Activated naive CD4-positive, alpha-beta T cell treated with anti-CD3 and anti-CD28 coated beads, Interleukin-2, amount 50 U/mL, for 72 hours (primary cell): ENCODE data around the gene CTDSPL. TPM values are rescaled to one million over a fixed set of nuclear protein-coding genes. Genes with fewer than 3 reads are reported as not detected.
A peak's percentile ranks its signal among the peaks of the same experiment; 100 is the strongest.

Source experiments
- ATAC-seq, 2 donors: fragments of 150-1000 bp; cut with Tn5 transposase; 2 replicates each; pipeline ENCODE4 v1.10.0; 2021; ENCODE audit warnings: mild to moderate bottlenecking in 2 of 2, moderate library complexity in 2 of 2
- DNase-seq, 2 donors: peaks; one replicate each; pipeline ENCODE4 v3.0.0; 2021 to 2022; ENCODE audit warnings: low spot score in 2 of 2
- H3K27ac Mint-ChIP-seq, 2 donors: one replicate each; pipeline ENCODE4 v1.8.0; 2022; ENCODE audit warnings: mild to moderate bottlenecking in 2 of 2, mixed read lengths in 2 of 2
- H3K36me3 Mint-ChIP-seq, 2 donors: one replicate each; pipeline ENCODE4 v1.8.0; 2022; ENCODE audit warnings: mixed read lengths in 2 of 2
- H3K9me3 Mint-ChIP-seq, 2 donors: one replicate each; pipeline ENCODE4 v1.8.0; 2022; ENCODE audit warnings: mixed read lengths in 2 of 2
- total RNA-seq, 2 donors: library from RNA; stranded (reverse); gene quantifications; one replicate each; pipeline ENCODE4 v1.2.3, GENCODE V29; 2022

The CTDSPL gene
- total RNA-seq, 2 donors from 2014 or later = 2.1 to 7.0 TPM

DNA sequence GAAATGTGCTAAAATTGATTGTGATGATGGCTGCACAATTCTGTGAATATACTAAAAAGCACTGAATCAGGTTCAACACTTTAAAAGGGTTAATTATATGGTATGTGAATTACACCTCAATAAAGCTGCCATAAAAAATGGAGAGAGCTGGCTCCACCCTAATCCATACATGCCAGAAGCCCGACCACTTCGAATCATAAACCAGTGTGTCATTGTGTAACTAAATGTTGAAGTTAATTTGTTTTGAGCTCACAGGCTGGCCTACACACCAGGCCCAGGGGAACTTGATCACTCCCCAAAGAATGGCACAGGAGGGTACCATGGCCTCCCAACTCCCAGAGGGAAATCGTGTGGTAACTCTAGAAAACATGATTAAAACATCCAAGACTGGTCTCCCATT, 153.8 kb downstream of the CTDSPL start:
- ATAC-seq = no peak
- no peak for DNase-seq
- no peak overlapping the region for H3K27ac Mint-ChIP-seq
- H3K36me3 Mint-ChIP-seq = peaks cover 11 to 13% of the 10 kb centered on the region in 2 donors
- peaks cover 0 to 5% of the 10 kb centered on the region in 2 donors for H3K9me3 Mint-ChIP-seq

GRCh38 chr3:38015984-38016383, 154.3 kb downstream of the CTDSPL start:
- H3K36me3 Mint-ChIP-seq = peaks cover 11 to 13% of the 10 kb centered on the region in 2 donors
- H3K9me3 Mint-ChIP-seq = peaks cover 0 to 5% of the 10 kb centered on the region in 2 donors
- no peak overlapping the region for H3K27ac Mint-ChIP-seq
- ATAC-seq (no peak), DNase-seq (no peak)

DNA sequence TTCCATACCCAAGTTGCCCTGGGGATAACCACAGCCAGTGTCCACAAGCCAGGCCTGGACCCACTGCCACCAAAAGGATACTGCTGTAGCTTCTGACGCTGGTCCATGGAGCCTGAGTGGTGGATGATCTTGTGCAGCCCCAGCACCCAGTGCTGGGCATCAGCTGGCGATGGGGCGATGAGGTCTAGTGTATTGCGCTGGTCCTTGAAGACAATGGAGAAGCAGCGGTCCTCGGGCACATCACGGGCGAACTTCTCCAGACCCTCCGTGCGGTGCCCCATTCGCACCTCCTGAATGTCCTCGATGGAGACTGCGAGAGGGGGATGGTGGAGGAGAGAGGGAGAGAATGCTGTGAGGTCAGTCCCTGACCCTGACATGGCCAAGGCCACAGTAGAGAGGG, 154.7 kb downstream of the CTDSPL start:
- ATAC-seq = no peak
- no peak overlapping the region for H3K27ac Mint-ChIP-seq
- peaks cover 11 to 13% of the 10 kb centered on the region in 2 donors for H3K36me3 Mint-ChIP-seq
- no peak for DNase-seq
- H3K9me3 Mint-ChIP-seq = peaks cover 0 to 5% of the 10 kb centered on the region in 2 donors

DNA sequence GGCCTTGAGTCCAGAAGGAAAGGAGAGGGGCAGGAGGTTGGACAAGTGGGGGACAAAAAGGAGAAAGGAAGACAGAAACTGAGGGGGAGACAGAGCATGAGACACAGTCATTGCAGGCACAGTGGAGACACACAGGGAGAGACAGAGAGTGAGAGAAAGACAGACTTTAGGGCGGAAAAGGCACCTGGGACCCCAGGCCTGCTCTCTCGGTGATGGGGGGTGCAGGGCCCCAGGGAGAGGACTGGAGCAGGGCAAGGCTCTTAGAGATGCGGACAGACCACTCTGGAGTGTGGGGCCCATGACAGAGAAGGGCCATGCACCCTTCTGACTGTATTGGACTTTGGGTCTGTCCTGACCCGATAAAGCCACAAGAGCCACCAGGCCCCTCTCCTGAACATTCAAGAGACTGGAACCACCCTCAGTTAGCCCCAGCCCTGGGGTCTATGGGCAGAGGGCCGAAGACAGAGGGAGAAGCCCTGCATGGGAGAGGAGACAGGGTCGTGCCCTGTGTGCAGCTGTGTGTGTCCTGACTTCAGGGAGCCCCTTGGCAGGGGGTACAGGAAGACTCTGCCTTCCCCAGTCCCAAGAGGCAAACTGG, 155.3 kb downstream of the CTDSPL start:
- DNase-seq (no peak), ATAC-seq (no peak)
- Mint-ChIP-seq H3K27ac (no peak overlapping the region), H3K36me3 (peaks cover 11 to 13% of the 10 kb centered on the region in 2 donors), H3K9me3 (peaks cover 0 to 5% of the 10 kb centered on the region in 2 donors)

GRCh38 chr3:38017445-38018295, 156.0 kb downstream of the CTDSPL start:
- no peak for DNase-seq
- Mint-ChIP-seq H3K36me3 (peaks cover 11 to 13% of the 10 kb centered on the region in 2 donors), H3K9me3 (peaks cover 0 to 5% of the 10 kb centered on the region in 2 donors), H3K27ac (peak overlapping the region in 1 of 2 donors; percentile 63)
- ATAC-seq = no peak

- peaks cover 0 to 5% of the 10 kb centered on the region in 2 donors for H3K9me3 Mint-ChIP-seq
- no peak for DNase-seq
- H3K27ac Mint-ChIP-seq = peak overlapping the region; percentile 56 to 63
- peaks cover 11 to 13% of the 10 kb centered on the region in 2 donors for H3K36me3 Mint-ChIP-seq
- ATAC-seq = no peak
Measured at GRCh38 chr3:38018296-38019266, 156.9 kb downstream of the CTDSPL start.

- Mint-ChIP-seq H3K9me3 (peaks cover 0 to 5% of the 10 kb centered on the region in 2 donors), H3K36me3 (peaks cover 11 to 13% of the 10 kb centered on the region in 2 donors), H3K27ac (no peak overlapping the region)
- no peak for ATAC-seq
- DNase-seq = no peak
Measured at GRCh38 chr3:38019658-38020341, 158.1 kb downstream of the CTDSPL start.

DNA sequence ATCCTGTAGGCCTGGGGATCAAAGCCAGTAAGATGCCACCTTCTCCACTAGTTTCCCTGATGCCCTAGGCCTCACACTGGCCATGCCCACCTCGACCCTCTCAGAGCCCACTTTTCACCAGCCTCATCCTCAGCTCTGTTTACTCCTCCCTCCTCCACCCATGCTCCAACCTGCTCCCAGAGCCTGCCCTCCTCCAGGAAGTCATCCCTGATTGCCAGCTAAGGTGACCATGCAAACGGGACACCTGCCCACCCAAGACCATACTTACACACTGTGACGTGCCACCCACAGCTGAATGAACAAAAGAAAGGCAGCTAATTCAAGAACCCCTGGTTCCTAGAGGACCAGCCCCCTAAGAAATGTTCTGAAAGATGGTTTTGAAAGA, 158.7 kb downstream of the CTDSPL start:
- DNase-seq (no peak), ATAC-seq (no peak)
- Mint-ChIP-seq H3K9me3 (peaks cover 0 to 5% of the 10 kb centered on the region in 2 donors), H3K36me3 (peaks cover 11 to 13% of the 10 kb centered on the region in 2 donors), H3K27ac (no peak overlapping the region)

DNA sequence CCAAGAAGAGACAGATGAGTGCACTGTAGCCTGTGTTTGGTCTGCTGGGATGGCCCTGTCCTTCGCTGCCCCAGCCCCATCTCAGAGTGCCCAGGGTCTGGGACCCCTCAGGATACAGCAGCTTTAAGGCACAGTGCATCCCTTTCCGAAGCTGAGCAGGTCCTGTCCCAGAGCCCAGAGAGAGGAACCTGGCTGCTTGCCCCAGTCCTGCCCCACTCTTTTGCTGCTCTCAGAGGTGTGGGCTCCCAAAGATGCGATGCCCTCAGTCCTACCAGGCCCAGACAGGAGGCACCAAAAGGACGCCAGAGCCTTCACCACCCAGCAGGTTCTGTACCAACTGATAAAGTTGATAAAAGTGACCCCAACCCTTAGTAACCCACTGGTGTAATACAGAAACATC, 159.5 kb downstream of the CTDSPL start:
- Mint-ChIP-seq H3K36me3 (peaks cover 8 to 9% of the 10 kb centered on the region in 2 donors), H3K27ac (peak overlapping the region in 1 of 2 donors; percentile 67), H3K9me3 (peaks cover 0 to 5% of the 10 kb centered on the region in 2 donors)
- no peak for ATAC-seq
- no peak for DNase-seq

GRCh38 chr3:38022301-38022700, 160.6 kb downstream of the CTDSPL start:
- Mint-ChIP-seq H3K9me3 (no peaks in the 10 kb centered on the region), H3K27ac (peak overlapping the region; percentile 67), H3K36me3 (no peaks in the 10 kb centered on the region)
- no peak for DNase-seq
- ATAC-seq = no peak

DNA sequence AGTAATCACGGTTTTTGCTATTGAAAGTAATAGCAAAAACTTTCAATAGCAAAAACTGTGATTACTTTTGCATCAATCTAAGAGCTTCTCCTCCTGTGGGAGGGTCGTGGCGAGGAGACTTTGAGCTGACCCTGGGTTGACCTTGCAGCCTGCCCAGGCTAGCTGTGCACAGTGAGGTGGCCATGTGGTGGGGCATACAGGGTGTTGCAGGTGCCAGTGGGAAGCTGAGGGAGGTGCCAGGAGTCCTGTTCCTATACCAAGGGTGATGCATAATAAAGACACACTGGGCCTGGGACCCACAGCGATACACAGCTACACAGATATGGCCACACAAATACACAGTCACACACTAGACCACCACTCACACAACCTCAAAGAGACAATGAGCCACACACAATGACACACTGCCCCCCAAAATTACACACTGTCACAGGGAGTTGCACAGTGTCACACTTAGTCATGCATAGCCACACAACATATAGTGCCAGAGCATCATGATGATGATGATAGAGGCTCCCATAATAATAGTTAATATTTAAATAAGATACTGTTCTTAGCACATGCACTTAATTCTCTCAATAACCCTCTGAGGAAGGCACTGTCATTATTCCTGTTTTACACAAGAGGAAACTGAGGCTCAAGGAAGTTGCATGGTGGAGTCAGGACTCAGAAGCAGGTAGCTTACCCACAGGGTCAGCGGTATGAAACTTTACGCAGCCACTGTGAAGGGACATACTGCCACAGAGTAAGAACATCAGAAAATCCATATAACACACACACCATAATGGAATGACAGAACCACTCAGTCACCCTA, 161.4 kb downstream of the CTDSPL start:
- Mint-ChIP-seq H3K27ac (peak overlapping the region in 1 of 2 donors; percentile 94), H3K36me3 (no peaks in the 10 kb centered on the region), H3K9me3 (no peaks in the 10 kb centered on the region)
- ATAC-seq (peak in 1 of 2 donors; percentile 2), DNase-seq (no peak)

DNA sequence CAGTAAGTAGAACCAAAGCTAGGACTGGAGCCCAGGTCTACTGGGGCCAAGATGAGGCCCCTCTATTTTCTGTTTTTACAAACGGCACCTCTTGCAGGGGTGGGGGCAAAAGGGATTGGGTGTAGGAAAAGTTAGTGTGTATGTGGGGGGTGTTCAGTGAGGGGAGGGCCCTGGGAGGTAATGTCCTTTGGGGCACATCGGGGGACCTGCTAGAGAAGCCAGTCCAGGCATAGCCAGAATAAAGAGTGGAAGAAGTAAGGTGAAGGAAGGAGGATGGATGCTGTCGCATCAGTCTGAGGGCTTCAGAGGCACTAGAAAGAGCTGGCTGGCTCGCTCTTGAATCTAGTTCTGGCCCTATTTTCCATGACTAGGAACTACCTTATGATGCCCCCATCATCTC, 165.2 kb downstream of the CTDSPL start:
- DNase-seq (no peak), ATAC-seq (no peak)
- H3K9me3 Mint-ChIP-seq = no peaks in the 10 kb centered on the region
- H3K36me3 Mint-ChIP-seq = no peaks in the 10 kb centered on the region
- H3K27ac Mint-ChIP-seq = no peak overlapping the region

- Mint-ChIP-seq H3K27ac (peak overlapping the region in 1 of 2 donors; percentile 18), H3K9me3 (no peaks in the 10 kb centered on the region), H3K36me3 (no peaks in the 10 kb centered on the region)
- DNase-seq (no peak), ATAC-seq (no peak)
Measured at GRCh38 chr3:38027466-38028465, 166.1 kb downstream of the CTDSPL start.

DNA sequence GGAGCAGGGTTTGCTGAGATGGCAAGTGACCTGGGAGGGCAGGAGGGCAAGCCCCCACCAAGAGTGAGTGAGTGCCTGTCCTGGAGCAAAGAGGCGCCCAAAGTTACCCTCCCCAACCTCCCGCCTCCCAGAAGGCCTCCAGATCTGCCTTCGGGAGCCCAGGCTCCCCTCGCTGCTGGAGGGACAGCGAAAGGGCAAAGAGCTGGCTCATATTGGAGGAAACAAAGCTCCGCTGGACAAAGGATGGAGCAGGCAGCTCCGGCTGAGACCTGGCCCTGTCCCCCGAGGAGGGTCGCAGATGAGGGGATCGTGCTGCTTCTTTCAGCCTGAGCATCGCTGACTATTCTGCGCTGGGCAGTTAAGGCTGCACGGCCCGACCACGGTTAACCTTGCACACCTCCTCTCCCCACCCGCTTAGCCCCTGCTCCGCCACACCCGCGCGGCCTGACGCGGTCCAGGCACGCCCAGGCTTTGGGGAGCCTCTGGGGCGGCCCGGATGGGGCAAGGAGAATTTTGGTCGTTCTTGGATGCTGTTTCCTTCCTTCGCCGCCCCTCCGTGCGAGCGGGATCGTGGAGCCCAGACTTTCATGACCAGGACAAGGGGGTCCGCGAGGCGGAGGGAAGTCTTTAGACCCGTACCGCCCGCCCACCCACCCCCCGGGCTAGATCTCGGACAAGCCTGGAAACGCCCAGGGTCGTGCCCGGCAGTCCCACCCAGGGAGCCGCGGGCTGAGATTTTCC, 167.1 kb downstream of the CTDSPL start:
- no peak for DNase-seq
- ATAC-seq = no peak
- H3K27ac Mint-ChIP-seq = peak overlapping the region in 1 of 2 donors; percentile 18
- H3K9me3 Mint-ChIP-seq = no peaks in the 10 kb centered on the region
- H3K36me3 Mint-ChIP-seq = no peaks in the 10 kb centered on the region
